ENCODE measurements around the gene SPTBN5. TPM values are rescaled to one million over a fixed set of nuclear protein-coding genes. Genes with fewer than 3 reads are reported as not detected.

The SPTBN5 gene
- total RNA-seq, 1 experiment from 2014 or later = 2.1 TPM

DNA sequence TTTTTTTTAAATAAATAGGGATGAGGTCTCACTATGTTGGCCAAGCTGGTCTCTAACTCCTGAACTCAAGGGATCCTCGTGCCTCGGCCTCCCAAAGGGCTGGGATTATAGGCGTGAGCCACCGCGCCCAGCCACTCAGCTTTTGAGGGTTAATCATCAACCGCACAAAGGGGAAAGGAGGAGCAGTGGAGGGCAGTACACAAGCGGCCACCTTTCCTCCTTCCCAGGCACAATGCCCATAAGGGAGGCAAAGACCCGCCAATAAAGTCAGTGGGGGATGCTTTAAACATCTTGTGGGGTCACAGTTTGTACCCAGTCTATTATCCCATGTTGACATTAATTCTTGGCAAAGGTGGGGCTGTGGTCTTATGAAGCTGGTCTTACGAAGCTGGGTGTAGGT, 46.1 kb upstream of the SPTBN5 start:
- TF ChIP-seq, protein P1, sequence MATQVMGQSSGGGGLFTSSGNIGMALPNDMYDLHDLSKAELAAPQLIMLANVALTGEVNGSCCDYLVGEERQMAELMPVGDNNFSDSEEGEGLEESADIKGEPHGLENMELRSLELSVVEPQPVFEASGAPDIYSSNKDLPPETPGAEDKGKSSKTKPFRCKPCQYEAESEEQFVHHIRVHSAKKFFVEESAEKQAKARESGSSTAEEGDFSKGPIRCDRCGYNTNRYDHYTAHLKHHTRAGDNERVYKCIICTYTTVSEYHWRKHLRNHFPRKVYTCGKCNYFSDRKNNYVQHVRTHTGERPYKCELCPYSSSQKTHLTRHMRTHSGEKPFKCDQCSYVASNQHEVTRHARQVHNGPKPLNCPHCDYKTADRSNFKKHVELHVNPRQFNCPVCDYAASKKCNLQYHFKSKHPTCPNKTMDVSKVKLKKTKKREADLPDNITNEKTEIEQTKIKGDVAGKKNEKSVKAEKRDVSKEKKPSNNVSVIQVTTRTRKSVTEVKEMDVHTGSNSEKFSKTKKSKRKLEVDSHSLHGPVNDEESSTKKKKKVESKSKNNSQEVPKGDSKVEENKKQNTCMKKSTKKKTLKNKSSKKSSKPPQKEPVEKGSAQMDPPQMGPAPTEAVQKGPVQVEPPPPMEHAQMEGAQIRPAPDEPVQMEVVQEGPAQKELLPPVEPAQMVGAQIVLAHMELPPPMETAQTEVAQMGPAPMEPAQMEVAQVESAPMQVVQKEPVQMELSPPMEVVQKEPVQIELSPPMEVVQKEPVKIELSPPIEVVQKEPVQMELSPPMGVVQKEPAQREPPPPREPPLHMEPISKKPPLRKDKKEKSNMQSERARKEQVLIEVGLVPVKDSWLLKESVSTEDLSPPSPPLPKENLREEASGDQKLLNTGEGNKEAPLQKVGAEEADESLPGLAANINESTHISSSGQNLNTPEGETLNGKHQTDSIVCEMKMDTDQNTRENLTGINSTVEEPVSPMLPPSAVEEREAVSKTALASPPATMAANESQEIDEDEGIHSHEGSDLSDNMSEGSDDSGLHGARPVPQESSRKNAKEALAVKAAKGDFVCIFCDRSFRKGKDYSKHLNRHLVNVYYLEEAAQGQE (IDR thresholded peaks at IDR 0.05; ENCODE audit: insufficient read depth in 1 of 2, low read depth in 2 of 2, low read length in 1 of 2) = no peak
- TF ChIP-seq, protein P2, sequence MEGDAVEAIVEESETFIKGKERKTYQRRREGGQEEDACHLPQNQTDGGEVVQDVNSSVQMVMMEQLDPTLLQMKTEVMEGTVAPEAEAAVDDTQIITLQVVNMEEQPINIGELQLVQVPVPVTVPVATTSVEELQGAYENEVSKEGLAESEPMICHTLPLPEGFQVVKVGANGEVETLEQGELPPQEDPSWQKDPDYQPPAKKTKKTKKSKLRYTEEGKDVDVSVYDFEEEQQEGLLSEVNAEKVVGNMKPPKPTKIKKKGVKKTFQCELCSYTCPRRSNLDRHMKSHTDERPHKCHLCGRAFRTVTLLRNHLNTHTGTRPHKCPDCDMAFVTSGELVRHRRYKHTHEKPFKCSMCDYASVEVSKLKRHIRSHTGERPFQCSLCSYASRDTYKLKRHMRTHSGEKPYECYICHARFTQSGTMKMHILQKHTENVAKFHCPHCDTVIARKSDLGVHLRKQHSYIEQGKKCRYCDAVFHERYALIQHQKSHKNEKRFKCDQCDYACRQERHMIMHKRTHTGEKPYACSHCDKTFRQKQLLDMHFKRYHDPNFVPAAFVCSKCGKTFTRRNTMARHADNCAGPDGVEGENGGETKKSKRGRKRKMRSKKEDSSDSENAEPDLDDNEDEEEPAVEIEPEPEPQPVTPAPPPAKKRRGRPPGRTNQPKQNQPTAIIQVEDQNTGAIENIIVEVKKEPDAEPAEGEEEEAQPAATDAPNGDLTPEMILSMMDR (IDR thresholded peaks at IDR 0.05) = no peak
- TF ChIP-seq SIN3A (IDR thresholded peaks at IDR 0.05; ENCODE audit: borderline replicate concordance, insufficient read depth, low read depth, low read length) = no peak
- TF ChIP-seq POLR2AphosphoS5 (IDR thresholded peaks at IDR 0.05; ENCODE audit: low read depth, low read length) = no peak
- no peak for TF ChIP-seq TCF7L2 (IDR thresholded peaks at IDR 0.05; ENCODE audit: low read depth, low read length)
- Histone ChIP-seq H3K27me3 (ENCODE audit: control insufficient read depth, insufficient read depth, low read length) (no peaks in the 10 kb centered on the region), H3K9me3 (ENCODE audit: control insufficient read depth, insufficient read depth, low read depth, low read length) (no peaks in the 10 kb centered on the region), H3K4me3 (ENCODE audit: low read depth in 2 of 2, low read length in 2 of 2) (no peak overlapping the region), H3K27ac (ENCODE audit: low read length) (peak overlapping the region; percentile 67), H3K4me1 (ENCODE audit: control insufficient read depth, insufficient read depth, low read length) (peaks cover 48% of the 10 kb centered on the region), H3K36me3 (ENCODE audit: control insufficient read depth, insufficient read depth, low read length) (peaks cover 2% of the 10 kb centered on the region; the same call in 1 of the 2 replicates)
- DNase-seq (ENCODE audit: low read depth, low spot score) (no peak), ATAC-seq (no peak)
- ChIA-PET CTCF (no interaction called here), POLR2A (no interaction called here)
- in situ Hi-C loops (cut with HindIII; ENCODE audit: low pct_unique_long_range_greater_than_20kb, low sequenced_read_pairs) = no loop called here
- BruUV-seq (replicated peaks) = no TSS peak
- intact Hi-C loops (cut with micrococcal nuclease; ENCODE audit: unreplicated experiment) = no loop called here

DNA sequence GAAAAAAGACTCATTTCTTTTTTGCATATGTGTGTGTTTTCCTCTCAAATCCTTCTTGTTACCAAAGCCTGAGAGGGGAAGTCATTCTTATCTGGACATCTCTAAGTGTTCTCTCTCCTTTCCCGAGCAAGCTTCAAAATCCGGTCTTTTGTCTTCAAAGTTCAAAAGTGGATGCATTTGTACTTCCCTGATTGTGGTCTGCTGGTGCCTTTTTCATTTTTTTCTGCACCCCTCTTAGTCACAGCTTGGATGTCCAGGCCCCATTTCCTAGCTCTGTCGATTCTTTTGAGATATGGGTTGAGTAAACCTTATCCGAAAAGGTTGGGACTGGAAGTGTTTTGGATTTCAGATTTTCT, 43.7 kb upstream of the SPTBN5 start:
- in situ Hi-C loops (cut with HindIII; ENCODE audit: low pct_unique_long_range_greater_than_20kb, low sequenced_read_pairs) (no loop called here), intact Hi-C loops (cut with micrococcal nuclease; ENCODE audit: unreplicated experiment) (no loop called here)
- ChIA-PET CTCF (interaction anchor here (1.2 kb wide), 1 partner anchor 35 kb away, joined by 3 read pairs; the partner anchor contains the start of gene EHD4), POLR2A (no interaction called here)
- BruUV-seq (replicated peaks) = no TSS peak
- Histone ChIP-seq H3K4me3 (ENCODE audit: low read depth in 2 of 2, low read length in 2 of 2) (no peak overlapping the region), H3K27me3 (ENCODE audit: control insufficient read depth, insufficient read depth, low read length) (no peaks in the 10 kb centered on the region), H3K27ac (ENCODE audit: low read length) (peak overlapping the region; percentile 61), H3K36me3 (ENCODE audit: control insufficient read depth, insufficient read depth, low read length) (peaks cover 2% of the 10 kb centered on the region; the same call in 1 of the 2 replicates), H3K4me1 (ENCODE audit: control insufficient read depth, insufficient read depth, low read length) (peaks cover 50% of the 10 kb centered on the region), H3K9me3 (ENCODE audit: control insufficient read depth, insufficient read depth, low read depth, low read length) (no peaks in the 10 kb centered on the region)
- DNase-seq (ENCODE audit: low read depth, low spot score) (no peak), ATAC-seq (no peak)
- TF ChIP-seq POLR2AphosphoS5 (IDR thresholded peaks at IDR 0.05; ENCODE audit: low read depth, low read length) = no peak
- TF ChIP-seq TCF7L2 (IDR thresholded peaks at IDR 0.05; ENCODE audit: low read depth, low read length) = no peak
- TF ChIP-seq, protein P1 (IDR thresholded peaks at IDR 0.05; ENCODE audit: insufficient read depth in 1 of 2, low read depth in 2 of 2, low read length in 1 of 2) = no peak
- TF ChIP-seq, protein P2 (IDR thresholded peaks at IDR 0.05) = no peak
- TF ChIP-seq SIN3A (IDR thresholded peaks at IDR 0.05; ENCODE audit: borderline replicate concordance, insufficient read depth, low read depth, low read length) = no peak
